Calu3 (cell line): ENCODE data around the gene DHRS9. TPM values are rescaled to one million over a fixed set of nuclear protein-coding genes. Genes with fewer than 3 reads are reported as not detected.

Experiments
- BruUV-seq: library from RNA; stranded (reverse); fragments of 400-500 nt; replicated peaks from 2 replicates; lab custom pipeline; 2021; lab: Mats Ljungman, UMichigan
- CTCF ChIA-PET: fragments of 300-600 bp; sonication (Branson Sonifier 250); formaldehyde crosslinking; loops from one replicate; lab custom pipeline; 2022; ENCODE audit warnings: antibody characterized with exemption; lab: Charles Lee
- DNase-seq: peaks from one replicate; pipeline ENCODE4 v3.0.0; 2022
- H3K27ac Mint-ChIP-seq: one replicate; pipeline ENCODE4 v1.8.0; 2022; ENCODE audit warnings: mixed read lengths; ENCODE audit not compliant: unreplicated experiment
- H3K27me3 Mint-ChIP-seq: one replicate; pipeline ENCODE4 v1.8.0; 2022; ENCODE audit warnings: mixed read lengths; ENCODE audit not compliant: unreplicated experiment
- H3K36me3 Mint-ChIP-seq: one replicate; pipeline ENCODE4 v1.8.0; 2022; ENCODE audit warnings: mild to moderate bottlenecking, moderate library complexity, mixed read lengths; ENCODE audit not compliant: insufficient read depth, unreplicated experiment
- H3K4me1 Mint-ChIP-seq: one replicate; pipeline ENCODE4 v1.8.0; 2022; ENCODE audit warnings: mild to moderate bottlenecking, low read depth, mixed read lengths; ENCODE audit not compliant: unreplicated experiment
- H3K4me3 Mint-ChIP-seq: one replicate; pipeline ENCODE4 v1.8.0; 2022; ENCODE audit warnings: mild to moderate bottlenecking, low read depth, moderate library complexity, mixed read lengths; ENCODE audit not compliant: unreplicated experiment
- H3K9me3 Mint-ChIP-seq: one replicate; pipeline ENCODE4 v1.8.0; 2022; ENCODE audit warnings: low read depth, mixed read lengths; ENCODE audit not compliant: unreplicated experiment
- intact Hi-C: fragments of 100-400 bp; cut with micrococcal nuclease; formaldehyde crosslinking; loops from one replicate; pipeline ENCODE4 v1.10.0; 2022; ENCODE audit not compliant: unreplicated experiment
- total RNA-seq: library from RNA; stranded (reverse); gene quantifications from 2 replicates; pipeline ENCODE4 v1.2.3, GENCODE V29; 2022
- TF ChIP-seq, protein P1 (sequence below): fragments of 200-600 bp; IDR thresholded peaks from one replicate; pipeline ENCODE4 v1.8.0; 2022; ENCODE audit warnings: antibody characterized with exemption; ENCODE audit not compliant: unreplicated experiment

The DHRS9 gene
- total RNA-seq, 1 experiment from 2014 or later = 16.6 TPM

DNA sequence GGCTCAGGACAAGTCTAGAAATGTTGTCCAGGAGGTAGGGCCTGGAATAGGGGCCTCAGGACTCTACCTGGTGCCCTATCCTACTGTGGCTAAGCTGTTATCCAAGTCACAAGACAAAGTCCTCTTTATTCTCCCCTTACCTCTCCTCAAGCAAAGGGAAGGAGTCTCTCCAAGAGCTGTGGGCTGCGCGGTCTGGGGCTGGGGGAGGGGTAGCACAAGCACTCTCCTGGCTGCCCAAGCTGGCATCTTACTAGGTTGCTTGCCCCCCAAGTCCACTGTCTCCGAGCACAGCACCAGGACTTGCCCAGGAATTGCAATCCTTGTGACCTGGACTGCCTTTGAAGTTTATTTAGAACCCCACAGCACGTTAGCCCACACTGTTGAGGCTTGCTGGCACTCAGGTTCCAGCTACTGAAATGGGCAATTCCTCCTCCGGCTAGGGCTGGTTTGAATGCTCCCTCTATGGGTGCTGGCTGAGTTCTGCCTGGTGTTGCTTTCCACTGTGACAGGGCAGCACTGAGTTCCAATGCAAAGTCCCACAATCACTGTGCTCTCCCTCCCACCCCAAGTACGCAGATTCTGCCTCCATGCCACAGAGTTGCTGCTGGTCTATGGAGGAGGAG, 18.5 kb downstream of the DHRS9 start:
- BruUV-seq = no TSS peak
- Mint-ChIP-seq H3K27me3 (no peaks in the 10 kb centered on the region), H3K27ac (no peak overlapping the region), H3K4me3 (no peak overlapping the region), H3K4me1 (peaks cover 38% of the 10 kb centered on the region), H3K9me3 (peaks cover 7% of the 10 kb centered on the region), H3K36me3 (peaks cover 11% of the 10 kb centered on the region)
- TF ChIP-seq, protein P1, sequence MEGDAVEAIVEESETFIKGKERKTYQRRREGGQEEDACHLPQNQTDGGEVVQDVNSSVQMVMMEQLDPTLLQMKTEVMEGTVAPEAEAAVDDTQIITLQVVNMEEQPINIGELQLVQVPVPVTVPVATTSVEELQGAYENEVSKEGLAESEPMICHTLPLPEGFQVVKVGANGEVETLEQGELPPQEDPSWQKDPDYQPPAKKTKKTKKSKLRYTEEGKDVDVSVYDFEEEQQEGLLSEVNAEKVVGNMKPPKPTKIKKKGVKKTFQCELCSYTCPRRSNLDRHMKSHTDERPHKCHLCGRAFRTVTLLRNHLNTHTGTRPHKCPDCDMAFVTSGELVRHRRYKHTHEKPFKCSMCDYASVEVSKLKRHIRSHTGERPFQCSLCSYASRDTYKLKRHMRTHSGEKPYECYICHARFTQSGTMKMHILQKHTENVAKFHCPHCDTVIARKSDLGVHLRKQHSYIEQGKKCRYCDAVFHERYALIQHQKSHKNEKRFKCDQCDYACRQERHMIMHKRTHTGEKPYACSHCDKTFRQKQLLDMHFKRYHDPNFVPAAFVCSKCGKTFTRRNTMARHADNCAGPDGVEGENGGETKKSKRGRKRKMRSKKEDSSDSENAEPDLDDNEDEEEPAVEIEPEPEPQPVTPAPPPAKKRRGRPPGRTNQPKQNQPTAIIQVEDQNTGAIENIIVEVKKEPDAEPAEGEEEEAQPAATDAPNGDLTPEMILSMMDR = no peak
- intact Hi-C loops = no loop called here
- no peak for DNase-seq
- CTCF ChIA-PET = no interaction called here

DNA sequence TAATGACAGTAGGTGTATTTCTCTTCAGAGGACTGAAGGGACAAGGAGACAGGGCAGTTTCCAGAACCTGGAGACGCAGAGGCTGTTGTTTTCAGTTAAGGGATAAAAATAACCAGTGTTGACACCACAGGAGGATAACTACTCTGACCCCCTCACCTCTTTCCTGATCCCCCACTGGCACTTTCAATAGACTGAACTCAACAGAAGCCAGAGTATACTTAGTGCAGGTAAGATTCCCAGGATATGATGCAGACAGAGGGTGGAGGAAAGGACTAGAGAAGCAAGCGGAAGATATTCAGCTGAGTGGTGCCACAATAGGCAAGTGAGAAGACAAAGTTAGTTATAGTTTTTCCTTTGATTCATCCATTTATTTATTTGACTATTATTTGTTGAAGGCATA, 19.8 kb downstream of the DHRS9 start:
- CTCF ChIA-PET = no interaction called here
- no peak overlapping the region for H3K4me3 Mint-ChIP-seq
- no peak for DNase-seq
- intact Hi-C loops = no loop called here
- no TSS peak for BruUV-seq
- no peaks in the 10 kb centered on the region for H3K27me3 Mint-ChIP-seq
- peaks cover 17% of the 10 kb centered on the region for H3K36me3 Mint-ChIP-seq
- H3K4me1 Mint-ChIP-seq = peaks cover 48% of the 10 kb centered on the region
- H3K9me3 Mint-ChIP-seq = peaks cover 5% of the 10 kb centered on the region
- TF ChIP-seq, protein P1 = no peak
- no peak overlapping the region for H3K27ac Mint-ChIP-seq

DNA sequence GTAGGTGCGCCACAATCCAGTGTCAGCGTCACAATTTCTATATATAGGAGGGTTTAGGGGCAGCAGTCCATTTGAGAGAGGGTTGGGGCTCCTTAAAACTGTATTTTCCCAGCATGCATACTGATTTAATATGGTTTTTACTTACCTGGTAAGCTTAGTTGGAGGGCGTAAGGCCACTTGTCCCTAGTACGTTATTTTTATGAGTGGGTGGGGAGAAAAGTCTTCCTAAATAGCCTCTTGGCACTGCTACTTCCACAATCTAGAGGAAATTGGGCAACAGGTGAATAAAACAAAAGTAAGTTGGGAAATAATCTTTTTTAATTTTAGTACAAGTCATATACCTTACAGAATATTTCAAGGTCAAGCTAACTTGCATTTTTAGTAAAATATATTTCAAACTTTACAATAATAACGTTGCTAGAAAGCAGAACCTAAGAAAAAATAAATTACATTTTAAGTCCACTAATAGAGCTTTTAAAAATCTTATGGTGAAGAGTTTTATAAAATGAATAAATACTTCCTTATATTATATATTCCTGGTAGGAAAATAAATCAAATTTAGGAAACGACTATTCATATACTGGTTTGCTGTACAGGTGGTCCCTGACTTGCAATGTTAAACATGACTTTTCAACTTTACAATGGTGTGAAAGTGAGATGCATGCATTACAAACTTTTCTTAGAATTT, 20.9 kb downstream of the DHRS9 start:
- CTCF ChIA-PET = no interaction called here
- intact Hi-C loops = no loop called here
- TF ChIP-seq, protein P1 = no peak
- peaks cover 17% of the 10 kb centered on the region for H3K36me3 Mint-ChIP-seq
- H3K27me3 Mint-ChIP-seq = no peaks in the 10 kb centered on the region
- H3K4me1 Mint-ChIP-seq = peaks cover 53% of the 10 kb centered on the region
- no peak for DNase-seq
- no peak overlapping the region for H3K27ac Mint-ChIP-seq
- no TSS peak for BruUV-seq
- H3K9me3 Mint-ChIP-seq = peaks cover 5% of the 10 kb centered on the region
- H3K4me3 Mint-ChIP-seq = no peak overlapping the region

DNA sequence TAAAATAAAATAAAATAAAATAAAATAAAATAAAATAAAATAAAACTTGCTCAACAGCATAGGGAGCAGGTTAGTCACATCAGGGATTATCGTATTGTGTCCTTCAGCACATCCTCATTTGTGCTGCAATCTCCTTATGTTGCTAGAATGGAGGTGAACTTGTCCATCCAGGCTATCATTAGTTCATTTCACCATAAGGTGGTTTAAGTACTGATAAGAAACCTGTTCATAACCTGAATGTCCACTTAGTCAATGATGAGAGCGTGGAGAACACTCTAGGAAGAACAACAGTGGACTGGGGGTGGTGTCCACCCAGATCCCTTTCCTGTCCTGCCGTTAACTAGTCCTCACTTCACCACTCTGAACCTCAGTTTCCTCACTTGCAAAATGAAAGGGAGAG, 21.9 kb downstream of the DHRS9 start:
- CTCF ChIA-PET = no interaction called here
- intact Hi-C loops = no loop called here
- Mint-ChIP-seq H3K9me3 (peaks cover 2% of the 10 kb centered on the region), H3K4me3 (no peak overlapping the region), H3K27ac (no peak overlapping the region), H3K27me3 (no peaks in the 10 kb centered on the region), H3K36me3 (peaks cover 17% of the 10 kb centered on the region), H3K4me1 (peaks cover 57% of the 10 kb centered on the region)
- no peak for DNase-seq
- no TSS peak for BruUV-seq
- TF ChIP-seq, protein P1 = no peak
